Upper lobe of left lung (tissue), 6 donors: ENCODE results near the gene POU3F1. TPM values are rescaled to one million over a fixed set of nuclear protein-coding genes. Genes with fewer than 3 reads are reported as not detected.

Experiments used
- ATAC-seq, 2 donors: fragments of 200-7000 bp; cut with Tn5 transposase; one replicate each; pipeline ENCODE4 v1.9.1; 2022; ENCODE audit warnings: mild to moderate bottlenecking in 2 of 2, moderate library complexity in 2 of 2; ENCODE audit not compliant: low FRiP score in 2 of 2
- DNase-seq, 2 donors: peaks; one replicate each; pipeline ENCODE4 v3.0.0-alpha.2; 2019 to 2020
- H3K27ac ChIP-seq, 4 donors: fragments of 200-600 bp; sonication (generic); one replicate each; pipeline ENCODE4 v1.5.1; 2016 to 2019
- H3K27me3 ChIP-seq, 4 donors: fragments of 200-600 bp; sonication (generic); one replicate each; pipeline ENCODE4 v1.5.1; 2017 to 2019
- H3K36me3 ChIP-seq, 4 donors: fragments of 200-600 bp; sonication (generic); one replicate each; pipeline ENCODE4 v1.5.1; 2016 to 2019
- H3K4me1 ChIP-seq, 4 donors: fragments of 200-600 bp; sonication (generic); one replicate each; pipeline ENCODE4 v1.5.1; 2018 to 2019
- H3K4me3 ChIP-seq, 4 donors: fragments of 200-600 bp; sonication (generic); one replicate each; pipeline ENCODE4 v1.5.1; 2017 to 2019; ENCODE audit warnings: mild to moderate bottlenecking in 2 of 4, moderate library complexity in 1 of 4
- H3K9me3 ChIP-seq, 4 donors: fragments of 200-600 bp; sonication (generic); one replicate each; pipeline ENCODE4 v1.5.1; 2018 to 2019
- EP300 ChIP-seq, 4 donors: sonication (generic); formaldehyde crosslinking; IDR thresholded peaks; one replicate each; pipeline ENCODE4 v1.5.1; 2017; ENCODE audit warnings: antibody characterized with exemption in 4 of 4, control low read depth in 2 of 4
- POLR2A ChIP-seq, 4 donors: fragments of 450-650 bp; IDR thresholded peaks; one replicate each; pipeline ENCODE4 v1.5.1; 2016 to 2017; ENCODE audit warnings: antibody characterized with exemption in 4 of 4, mild to moderate bottlenecking in 2 of 4
- POLR2AphosphoS5 ChIP-seq, 2 donors: sonication (generic); formaldehyde crosslinking; IDR thresholded peaks; one replicate each; pipeline ENCODE4 v1.5.1; 2017; ENCODE audit warnings: antibody characterized with exemption in 2 of 2
- WGBS, 2 donors: methylation state at CpG; one replicate each; pipeline ENCODE4 v1.1.5; 2017 to 2018; 5-methylcytosine and 5-hydroxymethylcytosine counted together
- small RNA-seq, 4 donors: library from RNA; depleted of rRNA; stranded (forward); fragments of <200 nt; gene quantifications; one replicate each; pipeline ENCODE3, GENCODE V24; 2016
- total RNA-seq, 6 donors: library from RNA; depleted of rRNA in 4 of 6; stranded (reverse); fragments of >200 nt in 4 of 6; gene quantifications; one replicate each; pipeline versions ENCODE4 v1.1.0 to v1.2.1, GENCODE V29; 2016 to 2021
- TF ChIP-seq, protein P1 (sequence below), 6 experiments: fragments of 450-650 bp in 4 of 6; fragments of 200-600 bp in 2 of 6; sonication (generic) in 2 of 6; IDR thresholded peaks; one replicate each; pipeline ENCODE4 v1.5.1; 2016 to 2019; ENCODE audit warnings: antibody characterized with exemption in 6 of 6
- donor health status: DM: no; HTN: no; CAD: no; lungs with moderate emphysema.
- donor health status: DM: no; HTN: yes; CAD: no; lungs with severe emphysema.

The POU3F1 gene
- total RNA-seq, 6 donors from 2014 or later, result 0.40 to 1.0 TPM; not detected in 4

DNA sequence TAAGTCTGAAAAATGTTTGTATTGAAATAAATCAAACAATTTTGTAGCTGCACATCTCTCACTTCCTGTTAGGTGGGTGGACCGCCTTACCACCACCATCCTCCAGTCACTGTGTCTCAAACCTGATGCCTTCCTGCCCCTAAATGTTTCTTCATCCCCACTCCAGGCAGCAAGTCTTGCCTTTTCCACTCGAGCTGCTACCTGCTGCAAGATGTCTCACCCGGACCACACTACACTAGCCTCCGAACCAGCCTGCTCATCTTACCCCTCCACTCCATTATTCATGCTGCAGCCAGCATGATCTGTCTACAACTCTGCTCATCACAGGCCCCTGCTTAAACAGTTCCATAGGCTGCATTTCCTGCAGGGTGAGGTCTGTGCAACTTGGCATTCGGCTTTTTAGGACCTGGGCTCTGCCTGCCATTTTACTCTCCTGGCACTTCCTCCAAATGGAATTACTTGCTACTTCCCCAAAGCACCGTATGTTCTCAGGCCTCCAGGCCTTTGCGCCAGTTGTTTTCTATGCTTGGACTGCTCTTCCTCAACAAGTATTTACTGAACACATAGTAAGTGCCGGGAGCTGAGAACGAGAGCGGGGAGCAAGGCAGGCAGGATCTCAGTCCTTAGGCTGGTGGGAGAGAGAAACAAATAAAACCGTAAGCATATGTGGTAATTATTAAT is 51.6 kb downstream of the POU3F1 start:
- Histone ChIP-seq H3K4me1 (peaks cover 30 to 59% (median 47%) of the 10 kb centered on the region in 4 donors), H3K4me3 (peak overlapping the region in 3 of 4 donors; percentile 47 to 66 (median 57)), H3K9me3 (no peaks in the 10 kb centered on the region), H3K36me3 (peaks cover 0 to 21% (median 7%) of the 10 kb centered on the region in 4 donors), H3K27me3 (no peaks in the 10 kb centered on the region), H3K27ac (peak overlapping the region in 3 of 4 donors; percentile 82 to 90 (median 90))
- DNase-seq (no peak), ATAC-seq (no peak)
- TF ChIP-seq POLR2AphosphoS5 (IDR thresholded peaks at IDR 0.05) (no peak), POLR2A (IDR thresholded peaks at IDR 0.05) (no peak), EP300 (IDR thresholded peaks at IDR 0.05) (no peak)
- TF ChIP-seq, protein P1, sequence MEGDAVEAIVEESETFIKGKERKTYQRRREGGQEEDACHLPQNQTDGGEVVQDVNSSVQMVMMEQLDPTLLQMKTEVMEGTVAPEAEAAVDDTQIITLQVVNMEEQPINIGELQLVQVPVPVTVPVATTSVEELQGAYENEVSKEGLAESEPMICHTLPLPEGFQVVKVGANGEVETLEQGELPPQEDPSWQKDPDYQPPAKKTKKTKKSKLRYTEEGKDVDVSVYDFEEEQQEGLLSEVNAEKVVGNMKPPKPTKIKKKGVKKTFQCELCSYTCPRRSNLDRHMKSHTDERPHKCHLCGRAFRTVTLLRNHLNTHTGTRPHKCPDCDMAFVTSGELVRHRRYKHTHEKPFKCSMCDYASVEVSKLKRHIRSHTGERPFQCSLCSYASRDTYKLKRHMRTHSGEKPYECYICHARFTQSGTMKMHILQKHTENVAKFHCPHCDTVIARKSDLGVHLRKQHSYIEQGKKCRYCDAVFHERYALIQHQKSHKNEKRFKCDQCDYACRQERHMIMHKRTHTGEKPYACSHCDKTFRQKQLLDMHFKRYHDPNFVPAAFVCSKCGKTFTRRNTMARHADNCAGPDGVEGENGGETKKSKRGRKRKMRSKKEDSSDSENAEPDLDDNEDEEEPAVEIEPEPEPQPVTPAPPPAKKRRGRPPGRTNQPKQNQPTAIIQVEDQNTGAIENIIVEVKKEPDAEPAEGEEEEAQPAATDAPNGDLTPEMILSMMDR (IDR thresholded peaks at IDR 0.05), result no peak
- 54 to 60% methylated on average over 11 of the region's 11 CpGs for WGBS, 2 donors

Small RNA genes within 50 kb of the gene (small RNA-seq; reads per million reads assigned to genes)
- gene MIR3659, result 0 reads per million in 4 donors

Other genes starting within 250 kb of the POU3F1 start
- gene C1orf122, start 239.0 kb downstream of the POU3F1 start, total RNA-seq, result 10 to 100 TPM; 30.0 to 90.1 (median 39.9) TPM
- 10 to 100 TPM in 4 of 6 donors, 1 to 10 TPM in 2; 4.2 to 22.2 (median 13.3) TPM for gene YRDC, start 238.6 kb downstream of the POU3F1 start, total RNA-seq
- gene MTF1, start 187.2 kb downstream of the POU3F1 start, total RNA-seq, result 10 to 100 TPM in 3 of 6 donors, 1 to 10 TPM in 3; 5.2 to 27.4 (median 8.7) TPM
- 100 to 1,000 TPM in 1 of 6 donors, 10 to 100 TPM in 5; 25.8 to 201 (median 44.1) TPM for gene INPP5B, start 99.7 kb downstream of the POU3F1 start, total RNA-seq
- 10 to 100 TPM; 36.5 to 80.7 (median 42.8) TPM for gene SF3A3, start 56.8 kb downstream of the POU3F1 start, total RNA-seq
- gene FHL3, start 41.3 kb downstream of the POU3F1 start, total RNA-seq, result 10 to 100 TPM in 5 of 6 donors, 1 to 10 TPM in 1; 9.5 to 25.8 (median 18.6) TPM
- 10 to 100 TPM in 5 of 6 donors, 1 to 10 TPM in 1; 8.4 to 53.4 (median 25.4) TPM for gene UTP11, start 34.1 kb downstream of the POU3F1 start, total RNA-seq